Transverse colon (tissue), 4 donors: ENCODE data around the gene DPYD.

Experiments
- EP300 ChIP-seq: sonication (generic); formaldehyde crosslinking; IDR thresholded peaks from one replicate; pipeline ENCODE4 v1.6.1; 2017; ENCODE audit warnings: antibody characterized with exemption, low read depth
- POLR2A ChIP-seq: fragments of 450-650 bp; IDR thresholded peaks from one replicate; pipeline ENCODE4 v1.6.1; 2016; ENCODE audit warnings: antibody characterized with exemption, mild to moderate bottlenecking, moderate library complexity
- POLR2AphosphoS5 ChIP-seq, 3 donors: sonication (generic); formaldehyde crosslinking; IDR thresholded peaks; one replicate each; pipeline ENCODE4 v1.6.1; 2016; ENCODE audit warnings: antibody characterized with exemption in 3 of 3
- TF ChIP-seq, protein P1 (sequence below), 5 experiments: fragments of 200-600 bp in 3 of 5; fragments of 450-650 bp in 2 of 5; sonication (generic) in 3 of 5; IDR thresholded peaks; 1 replicate in 2 of 5; 2 replicates in 3 of 5; pipeline ENCODE4 v1.5.1; 2016 to 2017; ENCODE audit warnings: antibody characterized with exemption in 5 of 5, inconsistent platforms in 3 of 5, mild to moderate bottlenecking in 2 of 5, moderate library complexity in 1 of 5

DNA sequence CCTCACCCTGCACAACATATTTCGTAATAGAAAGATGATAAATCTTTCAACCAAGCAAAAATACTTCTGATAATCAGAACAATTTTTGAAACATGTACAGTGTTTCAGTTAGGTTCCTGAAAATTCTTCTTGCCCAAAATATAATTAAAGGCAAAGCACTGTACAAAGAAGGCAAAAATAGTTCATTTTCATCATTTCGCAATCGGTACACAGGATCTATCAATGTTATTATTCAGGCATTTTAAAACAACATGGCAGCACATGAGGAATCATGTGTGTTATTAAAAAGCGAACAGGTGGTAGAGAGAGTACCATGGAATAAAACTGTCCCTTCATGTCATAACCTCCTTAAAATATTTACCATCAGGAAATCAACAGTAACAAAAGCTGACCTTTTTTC lies 356.9 kb downstream of the DPYD start:
- TF ChIP-seq EP300 (no peak), POLR2A (no peak), POLR2AphosphoS5 (IDR thresholded peaks at IDR 0.05) (no peak)
- TF ChIP-seq, protein P1, sequence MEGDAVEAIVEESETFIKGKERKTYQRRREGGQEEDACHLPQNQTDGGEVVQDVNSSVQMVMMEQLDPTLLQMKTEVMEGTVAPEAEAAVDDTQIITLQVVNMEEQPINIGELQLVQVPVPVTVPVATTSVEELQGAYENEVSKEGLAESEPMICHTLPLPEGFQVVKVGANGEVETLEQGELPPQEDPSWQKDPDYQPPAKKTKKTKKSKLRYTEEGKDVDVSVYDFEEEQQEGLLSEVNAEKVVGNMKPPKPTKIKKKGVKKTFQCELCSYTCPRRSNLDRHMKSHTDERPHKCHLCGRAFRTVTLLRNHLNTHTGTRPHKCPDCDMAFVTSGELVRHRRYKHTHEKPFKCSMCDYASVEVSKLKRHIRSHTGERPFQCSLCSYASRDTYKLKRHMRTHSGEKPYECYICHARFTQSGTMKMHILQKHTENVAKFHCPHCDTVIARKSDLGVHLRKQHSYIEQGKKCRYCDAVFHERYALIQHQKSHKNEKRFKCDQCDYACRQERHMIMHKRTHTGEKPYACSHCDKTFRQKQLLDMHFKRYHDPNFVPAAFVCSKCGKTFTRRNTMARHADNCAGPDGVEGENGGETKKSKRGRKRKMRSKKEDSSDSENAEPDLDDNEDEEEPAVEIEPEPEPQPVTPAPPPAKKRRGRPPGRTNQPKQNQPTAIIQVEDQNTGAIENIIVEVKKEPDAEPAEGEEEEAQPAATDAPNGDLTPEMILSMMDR (IDR thresholded peaks at IDR 0.05), result no peak
